NB4 (cell line): ENCODE data around the gene TTL.

ENCODE experiments used
- MYC ChIP-seq: IDR thresholded peaks from 2 replicates; pipeline ENCODE4 v1.6.1; 2011; ENCODE audit warnings: low read depth, low read length
- POLR2A ChIP-seq: IDR thresholded peaks from 2 replicates; pipeline ENCODE4 v1.6.1; 2011; ENCODE audit warnings: mild to moderate bottlenecking; ENCODE audit not compliant: insufficient read length; ENCODE audit errors: extremely low read depth
- TF ChIP-seq, protein P1 (sequence below): IDR thresholded peaks from one replicate; pipeline ENCODE4 v1.5.1; 2012; ENCODE audit warnings: low read depth, low read length
- TF ChIP-seq, protein P2 (sequence below): IDR thresholded peaks from 2 replicates; pipeline ENCODE4 v1.6.1; 2011; ENCODE audit warnings: low read depth, low read length

DNA sequence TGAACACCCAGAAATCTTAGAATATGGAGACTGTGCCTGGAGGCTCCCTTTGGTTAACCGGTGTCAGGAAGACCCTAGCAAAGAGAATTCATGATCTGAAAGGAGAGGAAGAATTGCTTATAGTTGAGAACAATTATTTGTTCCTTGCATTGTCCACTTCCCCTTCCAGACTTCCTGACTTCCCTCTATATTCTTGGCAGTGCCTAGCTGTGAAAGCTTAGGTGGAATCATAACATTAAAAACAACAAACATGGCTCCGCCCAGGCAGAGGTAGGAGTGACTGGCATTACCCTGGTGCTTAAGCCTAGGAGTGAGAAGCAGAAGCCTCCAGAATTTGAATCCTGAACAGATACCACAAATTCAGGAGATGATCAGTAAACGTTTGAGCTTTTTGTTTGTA, 1.9 kb downstream of the TTL start:
- TF ChIP-seq, protein P1, sequence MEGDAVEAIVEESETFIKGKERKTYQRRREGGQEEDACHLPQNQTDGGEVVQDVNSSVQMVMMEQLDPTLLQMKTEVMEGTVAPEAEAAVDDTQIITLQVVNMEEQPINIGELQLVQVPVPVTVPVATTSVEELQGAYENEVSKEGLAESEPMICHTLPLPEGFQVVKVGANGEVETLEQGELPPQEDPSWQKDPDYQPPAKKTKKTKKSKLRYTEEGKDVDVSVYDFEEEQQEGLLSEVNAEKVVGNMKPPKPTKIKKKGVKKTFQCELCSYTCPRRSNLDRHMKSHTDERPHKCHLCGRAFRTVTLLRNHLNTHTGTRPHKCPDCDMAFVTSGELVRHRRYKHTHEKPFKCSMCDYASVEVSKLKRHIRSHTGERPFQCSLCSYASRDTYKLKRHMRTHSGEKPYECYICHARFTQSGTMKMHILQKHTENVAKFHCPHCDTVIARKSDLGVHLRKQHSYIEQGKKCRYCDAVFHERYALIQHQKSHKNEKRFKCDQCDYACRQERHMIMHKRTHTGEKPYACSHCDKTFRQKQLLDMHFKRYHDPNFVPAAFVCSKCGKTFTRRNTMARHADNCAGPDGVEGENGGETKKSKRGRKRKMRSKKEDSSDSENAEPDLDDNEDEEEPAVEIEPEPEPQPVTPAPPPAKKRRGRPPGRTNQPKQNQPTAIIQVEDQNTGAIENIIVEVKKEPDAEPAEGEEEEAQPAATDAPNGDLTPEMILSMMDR, result no peak
- TF ChIP-seq POLR2A (no peak), MYC (no peak)
- TF ChIP-seq, protein P2, sequence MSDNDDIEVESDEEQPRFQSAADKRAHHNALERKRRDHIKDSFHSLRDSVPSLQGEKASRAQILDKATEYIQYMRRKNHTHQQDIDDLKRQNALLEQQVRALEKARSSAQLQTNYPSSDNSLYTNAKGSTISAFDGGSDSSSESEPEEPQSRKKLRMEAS, result no peak
